ENCODE results near the gene USP54. TPM values are rescaled to one million over a fixed set of nuclear protein-coding genes. Genes with fewer than 3 reads are reported as not detected.

The USP54 gene
- total and polyA plus RNA-seq, 9 of the 15 experiments (the other 6 are each of a cell fraction or from before 2014, with no cell fraction given) = 3.8 to 40.1 (median 16.9) TPM

DNA sequence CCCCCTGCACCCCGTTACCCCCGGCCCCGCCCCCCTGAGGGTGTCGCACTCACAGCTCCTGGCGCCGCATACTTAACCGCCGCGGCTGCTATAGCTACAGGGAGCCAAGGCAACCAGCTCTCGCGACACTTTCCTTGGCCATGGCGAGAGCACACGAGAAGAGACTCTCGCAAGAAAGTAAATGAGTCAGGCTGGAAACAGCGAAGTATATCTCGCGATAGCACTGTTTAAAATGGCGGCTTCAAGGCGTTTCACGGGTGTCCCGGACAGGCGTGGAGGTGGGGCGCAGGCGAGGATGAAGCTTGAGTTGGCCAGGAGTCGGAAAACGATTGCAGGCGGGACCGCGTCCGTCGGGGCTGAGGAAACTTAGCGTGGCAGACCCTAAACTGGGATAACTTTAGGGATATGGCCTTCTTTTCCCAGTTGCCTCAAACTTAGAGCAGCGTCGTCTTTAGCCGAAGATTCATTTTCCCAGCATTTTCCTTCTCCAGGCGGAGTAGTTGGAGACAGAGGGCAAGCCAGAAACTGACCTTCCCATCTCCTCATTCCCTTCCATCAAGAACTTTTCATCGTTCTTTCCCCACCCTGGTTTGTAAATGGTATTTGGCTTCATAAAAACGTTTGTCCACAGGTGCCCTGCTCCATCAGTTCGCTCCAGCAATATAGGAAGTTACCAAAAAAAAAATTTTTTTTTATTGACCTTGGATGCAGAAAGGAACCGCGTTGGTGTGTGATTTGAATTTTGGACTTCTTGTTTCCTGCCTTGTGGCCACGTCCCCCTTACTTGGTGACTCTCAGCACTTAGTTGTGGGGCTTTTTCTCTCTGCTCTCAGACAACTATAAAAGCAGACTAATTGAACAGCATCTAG lies 35.0 kb upstream of the USP54 start (continued):
- TF ChIP-seq, protein P1, sequence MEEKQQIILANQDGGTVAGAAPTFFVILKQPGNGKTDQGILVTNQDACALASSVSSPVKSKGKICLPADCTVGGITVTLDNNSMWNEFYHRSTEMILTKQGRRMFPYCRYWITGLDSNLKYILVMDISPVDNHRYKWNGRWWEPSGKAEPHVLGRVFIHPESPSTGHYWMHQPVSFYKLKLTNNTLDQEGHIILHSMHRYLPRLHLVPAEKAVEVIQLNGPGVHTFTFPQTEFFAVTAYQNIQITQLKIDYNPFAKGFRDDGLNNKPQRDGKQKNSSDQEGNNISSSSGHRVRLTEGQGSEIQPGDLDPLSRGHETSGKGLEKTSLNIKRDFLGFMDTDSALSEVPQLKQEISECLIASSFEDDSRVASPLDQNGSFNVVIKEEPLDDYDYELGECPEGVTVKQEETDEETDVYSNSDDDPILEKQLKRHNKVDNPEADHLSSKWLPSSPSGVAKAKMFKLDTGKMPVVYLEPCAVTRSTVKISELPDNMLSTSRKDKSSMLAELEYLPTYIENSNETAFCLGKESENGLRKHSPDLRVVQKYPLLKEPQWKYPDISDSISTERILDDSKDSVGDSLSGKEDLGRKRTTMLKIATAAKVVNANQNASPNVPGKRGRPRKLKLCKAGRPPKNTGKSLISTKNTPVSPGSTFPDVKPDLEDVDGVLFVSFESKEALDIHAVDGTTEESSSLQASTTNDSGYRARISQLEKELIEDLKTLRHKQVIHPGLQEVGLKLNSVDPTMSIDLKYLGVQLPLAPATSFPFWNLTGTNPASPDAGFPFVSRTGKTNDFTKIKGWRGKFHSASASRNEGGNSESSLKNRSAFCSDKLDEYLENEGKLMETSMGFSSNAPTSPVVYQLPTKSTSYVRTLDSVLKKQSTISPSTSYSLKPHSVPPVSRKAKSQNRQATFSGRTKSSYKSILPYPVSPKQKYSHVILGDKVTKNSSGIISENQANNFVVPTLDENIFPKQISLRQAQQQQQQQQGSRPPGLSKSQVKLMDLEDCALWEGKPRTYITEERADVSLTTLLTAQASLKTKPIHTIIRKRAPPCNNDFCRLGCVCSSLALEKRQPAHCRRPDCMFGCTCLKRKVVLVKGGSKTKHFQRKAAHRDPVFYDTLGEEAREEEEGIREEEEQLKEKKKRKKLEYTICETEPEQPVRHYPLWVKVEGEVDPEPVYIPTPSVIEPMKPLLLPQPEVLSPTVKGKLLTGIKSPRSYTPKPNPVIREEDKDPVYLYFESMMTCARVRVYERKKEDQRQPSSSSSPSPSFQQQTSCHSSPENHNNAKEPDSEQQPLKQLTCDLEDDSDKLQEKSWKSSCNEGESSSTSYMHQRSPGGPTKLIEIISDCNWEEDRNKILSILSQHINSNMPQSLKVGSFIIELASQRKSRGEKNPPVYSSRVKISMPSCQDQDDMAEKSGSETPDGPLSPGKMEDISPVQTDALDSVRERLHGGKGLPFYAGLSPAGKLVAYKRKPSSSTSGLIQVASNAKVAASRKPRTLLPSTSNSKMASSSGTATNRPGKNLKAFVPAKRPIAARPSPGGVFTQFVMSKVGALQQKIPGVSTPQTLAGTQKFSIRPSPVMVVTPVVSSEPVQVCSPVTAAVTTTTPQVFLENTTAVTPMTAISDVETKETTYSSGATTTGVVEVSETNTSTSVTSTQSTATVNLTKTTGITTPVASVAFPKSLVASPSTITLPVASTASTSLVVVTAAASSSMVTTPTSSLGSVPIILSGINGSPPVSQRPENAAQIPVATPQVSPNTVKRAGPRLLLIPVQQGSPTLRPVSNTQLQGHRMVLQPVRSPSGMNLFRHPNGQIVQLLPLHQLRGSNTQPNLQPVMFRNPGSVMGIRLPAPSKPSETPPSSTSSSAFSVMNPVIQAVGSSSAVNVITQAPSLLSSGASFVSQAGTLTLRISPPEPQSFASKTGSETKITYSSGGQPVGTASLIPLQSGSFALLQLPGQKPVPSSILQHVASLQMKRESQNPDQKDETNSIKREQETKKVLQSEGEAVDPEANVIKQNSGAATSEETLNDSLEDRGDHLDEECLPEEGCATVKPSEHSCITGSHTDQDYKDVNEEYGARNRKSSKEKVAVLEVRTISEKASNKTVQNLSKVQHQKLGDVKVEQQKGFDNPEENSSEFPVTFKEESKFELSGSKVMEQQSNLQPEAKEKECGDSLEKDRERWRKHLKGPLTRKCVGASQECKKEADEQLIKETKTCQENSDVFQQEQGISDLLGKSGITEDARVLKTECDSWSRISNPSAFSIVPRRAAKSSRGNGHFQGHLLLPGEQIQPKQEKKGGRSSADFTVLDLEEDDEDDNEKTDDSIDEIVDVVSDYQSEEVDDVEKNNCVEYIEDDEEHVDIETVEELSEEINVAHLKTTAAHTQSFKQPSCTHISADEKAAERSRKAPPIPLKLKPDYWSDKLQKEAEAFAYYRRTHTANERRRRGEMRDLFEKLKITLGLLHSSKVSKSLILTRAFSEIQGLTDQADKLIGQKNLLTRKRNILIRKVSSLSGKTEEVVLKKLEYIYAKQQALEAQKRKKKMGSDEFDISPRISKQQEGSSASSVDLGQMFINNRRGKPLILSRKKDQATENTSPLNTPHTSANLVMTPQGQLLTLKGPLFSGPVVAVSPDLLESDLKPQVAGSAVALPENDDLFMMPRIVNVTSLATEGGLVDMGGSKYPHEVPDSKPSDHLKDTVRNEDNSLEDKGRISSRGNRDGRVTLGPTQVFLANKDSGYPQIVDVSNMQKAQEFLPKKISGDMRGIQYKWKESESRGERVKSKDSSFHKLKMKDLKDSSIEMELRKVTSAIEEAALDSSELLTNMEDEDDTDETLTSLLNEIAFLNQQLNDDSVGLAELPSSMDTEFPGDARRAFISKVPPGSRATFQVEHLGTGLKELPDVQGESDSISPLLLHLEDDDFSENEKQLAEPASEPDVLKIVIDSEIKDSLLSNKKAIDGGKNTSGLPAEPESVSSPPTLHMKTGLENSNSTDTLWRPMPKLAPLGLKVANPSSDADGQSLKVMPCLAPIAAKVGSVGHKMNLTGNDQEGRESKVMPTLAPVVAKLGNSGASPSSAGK (IDR thresholded peaks at IDR 0.05) = peak; percentile 76
- TF ChIP-seq TFAM (CRISPR knock-in tag; conservative IDR thresholded peaks at IDR 0.05) (no peak), OTX1 (CRISPR knock-in tag; IDR thresholded peaks at IDR 0.05) (peak; percentile 77; the same call in 1 of the 2 replicates), TAF1 (IDR thresholded peaks at IDR 0.05; ENCODE audit: control insufficient read depth, extremely low read depth, insufficient read depth, low read length, severe bottlenecking) (peak; percentile 97), DIDO1 (tag; IDR thresholded peaks at IDR 0.05; ENCODE audit: low read depth) (peak; percentile 70; the same call in 1 of the 2 replicates), TEAD4 (IDR thresholded peaks at IDR 0.05; ENCODE audit: low read length) (peak; percentile 65), TEAD4 (CRISPR knock-in tag; IDR thresholded peaks at IDR 0.05; ENCODE audit: borderline replicate concordance) (no peak), CBX1 (IDR thresholded peaks at IDR 0.05; ENCODE audit: low read depth) (0 out of 2 replicates have a peak, but pooled peaks have one; percentile 53), MTA3 (IDR thresholded peaks at IDR 0.05; ENCODE audit: borderline replicate concordance) (peak; percentile 82), ZNF695 (CRISPR knock-in tag; IDR thresholded peaks at IDR 0.05) (no peak), ESRRA (IDR thresholded peaks at IDR 0.05; ENCODE audit: borderline replicate concordance, low read depth) (peak; percentile 73)
- TF ChIP-seq, protein P2, sequence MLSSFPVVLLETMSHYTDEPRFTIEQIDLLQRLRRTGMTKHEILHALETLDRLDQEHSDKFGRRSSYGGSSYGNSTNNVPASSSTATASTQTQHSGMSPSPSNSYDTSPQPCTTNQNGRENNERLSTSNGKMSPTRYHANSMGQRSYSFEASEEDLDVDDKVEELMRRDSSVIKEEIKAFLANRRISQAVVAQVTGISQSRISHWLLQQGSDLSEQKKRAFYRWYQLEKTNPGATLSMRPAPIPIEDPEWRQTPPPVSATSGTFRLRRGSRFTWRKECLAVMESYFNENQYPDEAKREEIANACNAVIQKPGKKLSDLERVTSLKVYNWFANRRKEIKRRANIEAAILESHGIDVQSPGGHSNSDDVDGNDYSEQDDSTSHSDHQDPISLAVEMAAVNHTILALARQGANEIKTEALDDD (IDR thresholded peaks at IDR 0.05) = peak; percentile 35; the same call in 1 of the 2 replicates

Measured in K562 (cell line).